ENCODE measurements around the gene EGFL6. TPM values are rescaled to one million over a fixed set of nuclear protein-coding genes. Genes with fewer than 3 reads are reported as not detected.

The EGFL6 gene
- total RNA-seq, 2 experiments from 2014 or later = not detected

- DNase-seq (no peak), ATAC-seq (ENCODE audit: poor library complexity) (peak; percentile 21)
- Histone ChIP-seq H3K9me3 (ENCODE audit: control insufficient read depth in 1 of 2, insufficient read depth in 1 of 2, low read length in 2 of 2) (no peaks in the 10 kb centered on the region), H3K4me3 (ENCODE audit: low read length) (peak overlapping the region; percentile 19), H3K27me3 (ENCODE audit: control insufficient read depth in 1 of 2, insufficient read depth in 2 of 2, low read length in 2 of 2) (no peaks in the 10 kb centered on the region), H3K36me3 (ENCODE audit: insufficient read depth, low read length) (peaks cover 30% of the 10 kb centered on the region), H3K4me1 (ENCODE audit: insufficient read depth, low read length) (peaks cover 3% of the 10 kb centered on the region), H3K27ac (ENCODE audit: low read depth in 1 of 2, low read length in 2 of 2) (peak overlapping the region in 1 of 2 donors; percentile 34)
- ChIA-PET CTCF (interaction anchor here (1.2 kb wide), 1 partner anchor 173 kb away, joined by 4 read pairs; no protein-coding TSS in a partner anchor), POLR2A (interaction anchor here (1.4 to 1.8 kb wide), 3 partner anchors 27 to 73 kb away, joined by 3 to 14 read pairs (median 7); partner anchors contain the start of genes OFD1, RAB9A and TRAPPC2)
- no peaks in the 10 kb centered on the region for H3K27me3 Mint-ChIP-seq
- peaks cover 60% of the 10 kb centered on the region for H3K36me3 Mint-ChIP-seq (ENCODE audit: low read depth)
- peak overlapping the region; percentile 72 for H3K27ac Mint-ChIP-seq
- no peaks in the 10 kb centered on the region for H3K9me3 Mint-ChIP-seq
- TF ChIP-seq, protein P1, sequence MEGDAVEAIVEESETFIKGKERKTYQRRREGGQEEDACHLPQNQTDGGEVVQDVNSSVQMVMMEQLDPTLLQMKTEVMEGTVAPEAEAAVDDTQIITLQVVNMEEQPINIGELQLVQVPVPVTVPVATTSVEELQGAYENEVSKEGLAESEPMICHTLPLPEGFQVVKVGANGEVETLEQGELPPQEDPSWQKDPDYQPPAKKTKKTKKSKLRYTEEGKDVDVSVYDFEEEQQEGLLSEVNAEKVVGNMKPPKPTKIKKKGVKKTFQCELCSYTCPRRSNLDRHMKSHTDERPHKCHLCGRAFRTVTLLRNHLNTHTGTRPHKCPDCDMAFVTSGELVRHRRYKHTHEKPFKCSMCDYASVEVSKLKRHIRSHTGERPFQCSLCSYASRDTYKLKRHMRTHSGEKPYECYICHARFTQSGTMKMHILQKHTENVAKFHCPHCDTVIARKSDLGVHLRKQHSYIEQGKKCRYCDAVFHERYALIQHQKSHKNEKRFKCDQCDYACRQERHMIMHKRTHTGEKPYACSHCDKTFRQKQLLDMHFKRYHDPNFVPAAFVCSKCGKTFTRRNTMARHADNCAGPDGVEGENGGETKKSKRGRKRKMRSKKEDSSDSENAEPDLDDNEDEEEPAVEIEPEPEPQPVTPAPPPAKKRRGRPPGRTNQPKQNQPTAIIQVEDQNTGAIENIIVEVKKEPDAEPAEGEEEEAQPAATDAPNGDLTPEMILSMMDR (IDR thresholded peaks at IDR 0.05) = no peak
- H3K4me1 Mint-ChIP-seq (ENCODE audit: low read depth) = peaks cover 10% of the 10 kb centered on the region
- H3K4me3 Mint-ChIP-seq = peak overlapping the region; percentile 51
- intact Hi-C loops (cut with DNase I, micrococcal nuclease) = no loop called here
Measured at GRCh38 chrX:13661735-13662288, 92.4 kb downstream of the EGFL6 start.

DNA sequence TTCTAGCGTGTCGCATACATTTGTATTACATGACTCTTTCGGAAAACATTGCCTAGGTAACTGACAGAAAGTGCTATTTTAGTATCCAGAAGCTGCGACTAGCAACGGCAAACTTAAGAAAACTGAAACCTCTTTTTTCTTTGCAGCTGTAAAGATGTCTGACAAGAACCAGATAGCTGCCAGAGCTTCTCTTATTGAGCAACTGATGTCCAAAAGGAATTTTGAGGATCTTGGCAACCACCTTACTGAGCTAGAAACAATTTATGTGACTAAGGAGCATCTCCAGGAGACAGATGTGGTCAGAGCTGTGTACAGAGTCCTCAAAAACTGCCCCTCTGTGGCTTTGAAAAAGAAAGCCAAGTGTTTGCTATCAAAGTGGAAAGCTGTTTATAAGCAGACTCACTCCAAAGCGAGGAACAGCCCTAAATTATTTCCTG lies 93.0 kb downstream of the EGFL6 start:
- DNase-seq (no peak), ATAC-seq (ENCODE audit: poor library complexity) (no peak)
- ChIA-PET POLR2A (interaction anchor here (1.4 to 1.8 kb wide), 3 partner anchors 27 to 73 kb away, joined by 3 to 14 read pairs (median 7); partner anchors contain the start of genes OFD1, RAB9A and TRAPPC2), CTCF (interaction anchor here (0.8 to 1.2 kb wide), 2 partner anchors 72 to 174 kb away, joined by 4 read pairs; partner anchors contain the start of genes OFD1 and TRAPPC2)
- peaks cover 10% of the 10 kb centered on the region for H3K4me1 Mint-ChIP-seq (ENCODE audit: low read depth)
- H3K4me3 ChIP-seq (ENCODE audit: low read length) = peak overlapping the region; percentile 19
- no peaks in the 10 kb centered on the region for H3K27me3 Mint-ChIP-seq
- intact Hi-C loops (cut with DNase I, micrococcal nuclease) = no loop called here
- peaks cover 3% of the 10 kb centered on the region for H3K4me1 ChIP-seq (ENCODE audit: insufficient read depth, low read length)
- no peaks in the 10 kb centered on the region for H3K9me3 ChIP-seq (ENCODE audit: control insufficient read depth in 1 of 2, insufficient read depth in 1 of 2, low read length in 2 of 2)
- peak overlapping the region; percentile 72 for H3K27ac Mint-ChIP-seq
- no peaks in the 10 kb centered on the region for H3K9me3 Mint-ChIP-seq
- H3K36me3 ChIP-seq (ENCODE audit: insufficient read depth, low read length) = peaks cover 28% of the 10 kb centered on the region
- H3K27ac ChIP-seq (ENCODE audit: low read depth in 1 of 2, low read length in 2 of 2) = peak overlapping the region in 1 of 2 donors; percentile 34
- no peaks in the 10 kb centered on the region for H3K27me3 ChIP-seq (ENCODE audit: control insufficient read depth in 1 of 2, insufficient read depth in 2 of 2, low read length in 2 of 2)
- TF ChIP-seq, protein P1 (IDR thresholded peaks at IDR 0.05) = no peak
- H3K4me3 Mint-ChIP-seq = peak overlapping the region; percentile 51
- peaks cover 56% of the 10 kb centered on the region for H3K36me3 Mint-ChIP-seq (ENCODE audit: low read depth)

DNA sequence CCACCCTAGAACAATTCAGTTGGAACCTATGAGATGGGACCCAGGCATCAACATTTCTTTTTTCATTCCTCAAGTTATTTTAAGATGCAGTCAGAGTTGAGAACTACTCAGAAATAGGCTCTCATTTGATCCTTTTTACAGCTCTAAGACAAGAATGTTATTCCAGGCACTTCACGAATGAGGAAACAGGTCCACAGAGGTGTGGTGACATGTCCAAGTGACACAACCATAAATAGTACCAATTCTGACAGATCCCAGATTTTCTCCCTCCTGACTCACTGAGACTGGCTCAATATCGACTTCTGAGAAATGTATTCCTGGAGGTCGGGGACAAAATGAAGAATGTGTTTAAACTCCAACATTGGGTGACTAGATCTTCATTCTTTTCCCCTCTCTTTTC lies 94.6 kb downstream of the EGFL6 start:
- H3K27me3 ChIP-seq (ENCODE audit: control insufficient read depth in 1 of 2, insufficient read depth in 2 of 2, low read length in 2 of 2) = no peaks in the 10 kb centered on the region
- intact Hi-C loops (cut with DNase I, micrococcal nuclease) = no loop called here
- Mint-ChIP-seq H3K27ac (no peak overlapping the region), H3K4me3 (no peak overlapping the region), H3K27me3 (no peaks in the 10 kb centered on the region), H3K9me3 (no peaks in the 10 kb centered on the region), H3K4me1 (ENCODE audit: low read depth) (peaks cover 3% of the 10 kb centered on the region), H3K36me3 (ENCODE audit: low read depth) (peaks cover 48% of the 10 kb centered on the region)
- DNase-seq (no peak), ATAC-seq (ENCODE audit: poor library complexity) (no peak)
- no peaks in the 10 kb centered on the region for H3K9me3 ChIP-seq (ENCODE audit: control insufficient read depth in 1 of 2, insufficient read depth in 1 of 2, low read length in 2 of 2)
- ChIA-PET CTCF (interaction anchor here (0.7 kb wide), 1 partner anchor 12 kb away, joined by 4 read pairs; no protein-coding TSS in a partner anchor), POLR2A (no interaction called here)
- H3K4me3 ChIP-seq (ENCODE audit: low read length) = no peak overlapping the region
- TF ChIP-seq, protein P1 (IDR thresholded peaks at IDR 0.05) = no peak
- peaks cover 30% of the 10 kb centered on the region for H3K36me3 ChIP-seq (ENCODE audit: insufficient read depth, low read length)
- peaks cover 6% of the 10 kb centered on the region for H3K4me1 ChIP-seq (ENCODE audit: insufficient read depth, low read length)
- H3K27ac ChIP-seq (ENCODE audit: low read depth in 1 of 2, low read length in 2 of 2) = no peak overlapping the region
